GM23248 (cell line): ENCODE data around the gene PRELID1. TPM values are rescaled to one million over a fixed set of nuclear protein-coding genes. Genes with fewer than 3 reads are reported as not detected.

ENCODE experiments used
- DNase-seq: peaks from one replicate; pipeline ENCODE4 v3.0.0-alpha.2; 2015
- H2AFZ ChIP-seq: fragments of 200-600 bp; sonication (generic); 2 replicates; pipeline ENCODE4 v1.6.1; 2016; ENCODE audit warnings: antibody characterized with exemption
- H3F3A ChIP-seq: fragments of 200-600 bp; sonication (generic); 2 replicates; pipeline ENCODE4 v1.6.1; 2016; ENCODE audit warnings: mild to moderate bottlenecking, antibody characterized with exemption, mixed run types; ENCODE audit not compliant: insufficient read depth
- H3K27ac ChIP-seq: fragments of 200-600 bp; sonication (generic); 2 replicates; pipeline ENCODE4 v1.5.1; 2016; ENCODE audit warnings: mild to moderate bottlenecking
- H3K27me3 ChIP-seq: fragments of 200-600 bp; sonication (generic); replicated peaks from 2 replicates; pipeline ENCODE4 v1.6.1; 2016; ENCODE audit warnings: mild to moderate bottlenecking; ENCODE audit not compliant: insufficient read depth
- H3K36me3 ChIP-seq: fragments of 200-600 bp; sonication (generic); 2 replicates; pipeline ENCODE4 v1.6.1; 2016; ENCODE audit warnings: low read depth, mild to moderate bottlenecking
- H3K4me1 ChIP-seq: fragments of 200-600 bp; sonication (generic); 2 replicates; pipeline ENCODE4 v1.6.1; 2016; ENCODE audit warnings: mild to moderate bottlenecking; ENCODE audit not compliant: insufficient read depth
- H3K4me2 ChIP-seq: fragments of 200-600 bp; sonication (generic); one replicate; pipeline ENCODE4 v1.6.1; 2016; ENCODE audit warnings: mild to moderate bottlenecking; ENCODE audit not compliant: unreplicated experiment
- H3K4me3 ChIP-seq: fragments of 200-600 bp; sonication (generic); 2 replicates; pipeline ENCODE4 v1.5.1; 2016; ENCODE audit warnings: mild to moderate bottlenecking
- H3K79me2 ChIP-seq: fragments of 200-600 bp; sonication (generic); 2 replicates; pipeline ENCODE4 v1.6.1; 2016; ENCODE audit warnings: mild to moderate bottlenecking; ENCODE audit not compliant: insufficient read depth
- H3K9ac ChIP-seq: fragments of 200-600 bp; sonication (generic); 2 replicates; pipeline ENCODE4 v1.6.1; 2016; ENCODE audit warnings: mild to moderate bottlenecking
- H3K9me2 ChIP-seq: fragments of 200-600 bp; sonication (generic); 2 replicates; pipeline ENCODE4 v1.6.1; 2016; ENCODE audit warnings: mixed run types, mild to moderate bottlenecking, moderate library complexity; ENCODE audit not compliant: insufficient read depth
- H3K9me3 ChIP-seq: fragments of 200-600 bp; sonication (generic); one replicate; pipeline ENCODE4 v1.6.1; 2017; ENCODE audit warnings: low read depth
- H4K20me1 ChIP-seq: fragments of 200-600 bp; sonication (generic); 2 replicates; pipeline ENCODE4 v1.6.0; 2016; ENCODE audit not compliant: insufficient read depth
- EZH2 ChIP-seq: fragments of 200-600 bp; sonication (generic); IDR thresholded peaks from 2 replicates; pipeline ENCODE4 v1.6.1; 2018; ENCODE audit warnings: antibody characterized with exemption, mild to moderate bottlenecking; ENCODE audit not compliant: insufficient read depth, poor library complexity, severe bottlenecking
- EZH2phosphoT487 ChIP-seq: fragments of 200-600 bp; sonication (generic); IDR thresholded peaks from 2 replicates; pipeline ENCODE4 v1.6.1; 2018; ENCODE audit warnings: antibody characterized with exemption, moderate library complexity, mild to moderate bottlenecking, low read depth; ENCODE audit not compliant: insufficient read depth
- WGBS, 2 experiments: methylation state at CpG; one replicate each; pipeline ENCODE4 v1.1.6; 2015 to 2017; ENCODE audit warnings: low lambda C conversion rate in 2 of 2, low coverage in 1 of 2; ENCODE audit errors: missing lambda C conversion rate in 2 of 2; 5-methylcytosine and 5-hydroxymethylcytosine counted together
- in situ Hi-C: fragments of 300-500 bp; cut with MboI; formaldehyde crosslinking; loops from 2 replicates; pipeline ENCODE4 v1.15.0; 2020
- polyA plus RNA-seq: library from polyadenylated mRNA; unstranded; fragments of >200 nt; fragmentation: Nextera tagmentation; extraction: Ambion mirVana; gene quantifications from 2 replicates; pipeline ENCODE4 v1.2.1, GENCODE V29; 2016
- total RNA-seq: library from RNA; depleted of rRNA; stranded (reverse); fragments of >200 nt; shearing (Covaris generic); gene quantifications from 2 replicates; pipeline ENCODE4 v1.2.3, GENCODE V29; 2014

PRELID1 gene
- total and polyA plus RNA-seq, 2 experiments from 2014 or later: 212 to 255 TPM

GRCh38 chr5:177300236-177300880 lies 3.2 kb upstream of the PRELID1 start:
- H3K9ac ChIP-seq: peak overlapping the region; percentile 38; the same call in 1 of the 2 replicates
- H3K4me3 ChIP-seq: no peak overlapping the region
- 36 to 49% methylated on average over 4 of the region's 4 CpGs for WGBS, 2 experiments
- H3F3A ChIP-seq: peaks cover 34% of the 10 kb centered on the region
- no peaks in the 10 kb centered on the region; the same call in 1 of the 2 replicates for H3K36me3 ChIP-seq
- H3K79me2 ChIP-seq: peaks cover 40% of the 10 kb centered on the region
- peak overlapping the region; percentile 36 for H3K27ac ChIP-seq
- no peaks in the 10 kb centered on the region for H3K27me3 ChIP-seq
- H3K9me3 ChIP-seq: no peaks in the 10 kb centered on the region
- DNase-seq: peak; percentile 70
- no peak for TF ChIP-seq EZH2phosphoT487
- TF ChIP-seq EZH2: no peak
- H2AFZ ChIP-seq: no peak overlapping the region
- in situ Hi-C loops: no loop called here
- peaks cover 16% of the 10 kb centered on the region for H3K4me1 ChIP-seq
- no peaks in the 10 kb centered on the region for H3K9me2 ChIP-seq
- H4K20me1 ChIP-seq: no peaks in the 10 kb centered on the region
- H3K4me2 ChIP-seq: no peak overlapping the region

DNA sequence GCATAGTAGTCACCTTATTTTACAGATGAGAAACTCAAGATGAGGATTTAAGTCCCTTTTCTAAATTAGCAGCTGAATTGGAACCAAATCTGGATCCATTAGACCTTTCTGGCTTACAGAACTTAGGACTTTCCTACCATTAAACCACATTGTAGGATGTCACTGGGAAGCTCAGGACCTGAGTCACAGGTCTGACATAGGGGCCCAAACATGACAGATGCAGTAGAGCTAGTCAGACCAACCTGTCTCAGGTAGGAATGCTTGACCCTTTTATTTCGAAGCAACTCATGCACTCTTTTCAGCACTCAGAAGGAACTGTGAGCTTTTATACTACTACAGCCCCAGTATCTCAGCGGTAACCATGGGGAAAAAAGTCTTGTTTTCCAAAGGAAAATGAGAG lies 2.6 kb upstream of the PRELID1 start:
- in situ Hi-C loops: no loop called here
- Histone ChIP-seq H3K36me3 (no peaks in the 10 kb centered on the region; the same call in 1 of the 2 replicates), H3K9me2 (no peaks in the 10 kb centered on the region), H2AFZ (no peak overlapping the region), H3F3A (peaks cover 38% of the 10 kb centered on the region), H3K79me2 (peaks cover 46% of the 10 kb centered on the region), H3K4me2 (no peak overlapping the region), H3K27me3 (no peaks in the 10 kb centered on the region), H3K4me3 (no peak overlapping the region), H3K9ac (0 out of 2 replicates have a peak overlapping the region, but pooled peaks have one; percentile 38), H3K9me3 (no peaks in the 10 kb centered on the region), H3K4me1 (peaks cover 21% of the 10 kb centered on the region), H3K27ac (peak overlapping the region; percentile 36), H4K20me1 (no peaks in the 10 kb centered on the region)
- no peak for TF ChIP-seq EZH2phosphoT487
- TF ChIP-seq EZH2: no peak
- DNase-seq: no peak
- 81 to 82% methylated on average over 2 of the region's 2 CpGs for WGBS, 2 experiments

DNA sequence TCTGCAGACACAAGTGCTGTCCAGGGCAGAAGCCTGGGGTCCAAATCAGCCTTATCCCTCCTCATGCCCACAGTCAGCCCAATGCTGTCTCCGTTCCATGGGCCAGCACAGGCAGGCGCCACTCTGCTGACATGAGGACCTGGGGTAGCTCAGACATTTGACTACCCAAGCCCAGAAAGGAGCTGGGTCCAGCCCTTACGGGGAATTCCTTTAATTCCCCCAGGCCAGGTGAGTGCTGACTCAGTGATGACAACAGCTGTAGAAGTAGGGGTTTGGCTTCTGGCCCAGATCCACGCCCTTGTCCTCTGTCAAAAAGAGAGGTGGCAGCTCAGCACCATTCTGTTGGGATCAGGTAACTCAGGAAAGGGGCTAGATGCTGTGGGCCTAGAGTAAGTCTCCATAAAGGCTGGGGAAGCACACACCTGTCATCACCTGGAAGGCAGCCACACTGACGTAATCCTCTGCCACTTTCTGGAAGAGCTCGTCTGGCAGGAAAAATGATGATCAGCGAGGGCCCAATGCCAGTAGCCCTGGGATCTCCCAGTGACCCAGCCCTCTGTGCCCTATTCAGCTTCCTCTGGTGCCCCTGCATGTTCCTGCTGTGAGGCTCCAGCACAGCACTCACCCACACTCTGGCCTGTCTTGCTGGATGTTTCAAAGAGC lies 2.0 kb upstream of the PRELID1 start:
- Histone ChIP-seq H4K20me1 (no peaks in the 10 kb centered on the region), H3K27ac (no peak overlapping the region), H3K4me2 (no peak overlapping the region), H3K9ac (0 out of 2 replicates have a peak overlapping the region, but pooled peaks have one; percentile 97), H3K27me3 (no peaks in the 10 kb centered on the region), H2AFZ (no peak overlapping the region), H3K9me3 (no peaks in the 10 kb centered on the region), H3F3A (peaks cover 38% of the 10 kb centered on the region), H3K36me3 (no peaks in the 10 kb centered on the region; the same call in 1 of the 2 replicates), H3K4me1 (peaks cover 21% of the 10 kb centered on the region), H3K79me2 (peaks cover 53% of the 10 kb centered on the region), H3K9me2 (no peaks in the 10 kb centered on the region), H3K4me3 (no peak overlapping the region)
- WGBS, 2 experiments: 61 to 72% methylated on average over 7 of the region's 7 CpGs
- TF ChIP-seq EZH2: no peak
- no peak for TF ChIP-seq EZH2phosphoT487
- peak; percentile 17 for DNase-seq
- in situ Hi-C loops: no loop called here

- TF ChIP-seq EZH2phosphoT487 (no peak), EZH2 (no peak)
- no peaks in the 10 kb centered on the region for H4K20me1 ChIP-seq
- no peaks in the 10 kb centered on the region for H3K9me2 ChIP-seq
- in situ Hi-C loops: no loop called here
- no peaks in the 10 kb centered on the region; the same call in 1 of the 2 replicates for H3K36me3 ChIP-seq
- H3K27me3 ChIP-seq: no peaks in the 10 kb centered on the region
- H3K4me3 ChIP-seq: peak overlapping the region; percentile 92
- H3K4me2 ChIP-seq: peak overlapping the region; percentile 81
- peaks cover 29% of the 10 kb centered on the region for H3F3A ChIP-seq
- WGBS, 2 experiments: 32% methylated on average over 24 of the region's 24 CpGs
- DNase-seq: peak; percentile 53
- no peaks in the 10 kb centered on the region for H3K9me3 ChIP-seq
- peaks cover 21% of the 10 kb centered on the region for H3K4me1 ChIP-seq
- peak overlapping the region; percentile 97 for H3K9ac ChIP-seq
- H3K79me2 ChIP-seq: peaks cover 60% of the 10 kb centered on the region
- H3K27ac ChIP-seq: peak overlapping the region; percentile 84
- peak overlapping the region; percentile 87 for H2AFZ ChIP-seq
Measured at GRCh38 chr5:177302354-177303110, 1.1 kb upstream of the PRELID1 start.
